ENCODE measurements around the gene PRM2.

Gene PRM2

DNA sequence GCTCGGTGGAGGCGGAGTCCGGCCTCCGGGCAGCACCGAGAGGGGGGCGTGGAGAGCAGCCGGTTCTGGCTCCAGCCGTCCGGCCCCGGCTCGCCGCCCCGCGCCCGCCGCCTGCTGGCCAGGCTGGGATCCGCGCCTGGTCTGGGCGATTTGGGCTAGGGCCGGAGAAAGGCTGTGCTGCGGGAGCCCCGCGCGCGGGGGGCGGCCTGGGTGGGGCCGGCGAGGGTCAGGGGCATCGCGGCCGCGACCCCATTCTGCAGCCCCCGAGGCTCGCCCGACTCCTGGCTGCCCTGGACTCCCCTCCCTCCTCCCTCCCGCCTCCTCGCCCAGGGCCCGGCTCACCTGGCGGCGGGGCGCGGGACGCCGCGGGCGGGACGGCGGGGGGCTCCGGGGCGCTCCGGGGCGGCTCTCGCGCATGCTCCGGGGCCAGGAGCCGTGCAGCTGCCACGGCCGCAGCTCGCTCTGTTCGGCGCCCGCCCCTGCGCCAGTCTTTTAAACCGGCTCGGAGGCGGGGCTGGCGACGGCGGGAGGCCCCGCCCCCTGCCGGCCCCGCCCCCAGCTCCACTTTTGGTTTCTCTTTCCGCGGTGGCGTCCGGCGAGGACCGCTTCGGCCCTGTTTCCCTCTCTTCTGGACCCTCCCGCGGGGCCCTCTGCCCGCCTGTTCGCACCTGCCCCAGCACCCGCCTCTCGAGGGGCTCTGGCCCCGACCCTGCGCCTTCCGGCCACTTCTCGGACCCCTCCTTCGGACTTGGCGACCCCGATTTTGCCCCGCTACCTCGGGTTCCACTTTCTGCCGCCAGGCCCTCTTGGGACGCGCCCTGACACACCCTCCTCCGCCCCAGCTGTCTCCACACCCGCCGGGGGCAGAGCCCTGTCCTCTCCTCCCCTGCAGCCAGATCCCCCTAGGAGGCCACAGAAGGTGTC, 20.3 kb downstream of the PRM2 start, which contains the start of gene SOCS1:
Gene SOCS1, minus strand, starts transcription at position 468 of the 924 bp plus-strand sequence. CDS start 726 bp downstream, outside the sequence.
- FAIRE-seq, result no peak
- DNase-seq (ENCODE audit: insufficient read length, low spot score), result peak; percentile 93
- TF ChIP-seq POLR2A (IDR thresholded peaks at IDR 0.05; ENCODE audit: low read depth, low read length), result peak; percentile 98

DNA sequence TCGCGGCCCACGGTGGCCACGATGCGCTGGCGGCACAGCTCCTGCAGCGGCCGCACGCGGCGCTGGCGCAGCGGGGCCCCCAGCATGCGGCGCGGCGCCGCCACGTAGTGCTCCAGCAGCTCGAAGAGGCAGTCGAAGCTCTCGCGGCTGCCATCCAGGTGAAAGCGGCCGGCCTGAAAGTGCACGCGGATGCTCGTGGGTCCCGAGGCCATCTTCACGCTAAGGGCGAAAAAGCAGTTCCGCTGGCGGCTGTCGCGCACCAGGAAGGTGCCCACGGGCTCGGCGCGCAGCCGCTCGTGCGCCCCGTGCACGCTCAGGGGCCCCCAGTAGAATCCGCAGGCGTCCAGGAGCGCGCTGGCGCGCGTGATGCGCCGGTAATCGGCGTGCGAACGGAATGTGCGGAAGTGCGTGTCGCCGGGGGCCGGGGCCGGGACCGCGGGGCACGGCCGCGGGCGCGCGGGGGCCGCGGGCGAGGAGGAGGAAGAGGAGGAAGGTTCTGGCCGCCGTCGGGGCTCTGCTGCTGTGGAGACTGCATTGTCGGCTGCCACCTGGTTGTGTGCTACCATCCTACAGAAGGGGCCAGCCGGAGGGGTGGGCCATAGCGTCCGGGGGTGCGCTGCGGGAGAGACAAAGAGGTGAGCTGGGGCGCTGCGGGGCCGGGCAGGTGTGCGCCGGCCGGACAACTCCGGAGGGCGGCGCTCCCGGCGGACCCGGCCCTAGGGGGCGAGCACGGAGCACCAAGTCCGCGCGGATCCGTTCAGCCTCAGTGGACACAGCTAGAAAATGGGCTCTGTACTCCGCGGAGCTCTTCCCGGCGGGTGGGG, 21.2 kb downstream of the PRM2 start:
- TF ChIP-seq POLR2A (IDR thresholded peaks at IDR 0.05; ENCODE audit: low read depth, low read length), result no peak
- FAIRE-seq, result no peak
- DNase-seq (ENCODE audit: insufficient read length, low spot score), result no peak

DNA sequence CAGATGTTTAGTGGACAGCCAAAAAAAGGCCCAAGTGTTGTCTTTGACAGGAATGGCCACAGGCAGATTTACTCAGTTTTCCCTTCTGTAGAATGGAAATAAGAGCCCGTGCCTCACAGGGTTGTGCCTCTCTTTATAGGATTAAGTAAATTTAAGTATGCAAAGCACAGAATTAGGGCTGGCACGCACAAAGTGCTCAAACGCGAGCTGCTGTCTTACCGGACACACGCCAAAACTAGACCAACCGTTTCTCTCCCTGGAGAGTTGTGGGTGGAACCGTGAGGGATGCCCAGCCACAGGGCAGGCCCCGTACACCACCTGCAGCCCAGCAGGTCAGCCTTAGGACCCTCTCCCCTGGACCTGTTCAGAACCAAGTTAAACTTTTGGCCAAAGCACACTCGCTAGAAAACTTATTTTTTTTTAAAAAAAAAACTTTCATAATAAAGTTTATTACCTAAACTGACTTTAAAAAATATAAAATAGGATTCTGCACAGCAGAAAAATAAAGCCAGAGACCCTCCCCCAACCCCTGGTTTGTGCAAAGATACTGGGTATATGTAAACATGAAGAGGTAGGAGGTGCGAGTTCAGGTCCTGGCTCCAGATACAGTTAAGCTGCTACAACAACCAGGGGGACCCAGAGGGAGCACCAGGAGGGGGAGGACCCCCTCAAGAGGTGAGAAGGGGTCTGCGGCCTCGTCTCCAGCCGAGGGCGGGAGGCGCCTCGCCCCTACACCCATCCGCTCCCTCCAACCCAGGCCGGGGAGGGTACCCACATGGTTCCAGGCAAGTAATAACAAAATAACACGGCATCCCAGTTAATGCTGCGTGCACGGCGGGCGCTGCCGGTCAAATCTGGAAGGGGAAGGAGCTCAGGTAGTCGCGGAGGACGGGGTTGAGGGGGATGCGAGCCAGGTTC, 22.0 kb downstream of the PRM2 start:
- no peak for TF ChIP-seq POLR2A (IDR thresholded peaks at IDR 0.05; ENCODE audit: low read depth, low read length)
- DNase-seq (ENCODE audit: insufficient read length, low spot score) (no peak), FAIRE-seq (no peak)

DNA sequence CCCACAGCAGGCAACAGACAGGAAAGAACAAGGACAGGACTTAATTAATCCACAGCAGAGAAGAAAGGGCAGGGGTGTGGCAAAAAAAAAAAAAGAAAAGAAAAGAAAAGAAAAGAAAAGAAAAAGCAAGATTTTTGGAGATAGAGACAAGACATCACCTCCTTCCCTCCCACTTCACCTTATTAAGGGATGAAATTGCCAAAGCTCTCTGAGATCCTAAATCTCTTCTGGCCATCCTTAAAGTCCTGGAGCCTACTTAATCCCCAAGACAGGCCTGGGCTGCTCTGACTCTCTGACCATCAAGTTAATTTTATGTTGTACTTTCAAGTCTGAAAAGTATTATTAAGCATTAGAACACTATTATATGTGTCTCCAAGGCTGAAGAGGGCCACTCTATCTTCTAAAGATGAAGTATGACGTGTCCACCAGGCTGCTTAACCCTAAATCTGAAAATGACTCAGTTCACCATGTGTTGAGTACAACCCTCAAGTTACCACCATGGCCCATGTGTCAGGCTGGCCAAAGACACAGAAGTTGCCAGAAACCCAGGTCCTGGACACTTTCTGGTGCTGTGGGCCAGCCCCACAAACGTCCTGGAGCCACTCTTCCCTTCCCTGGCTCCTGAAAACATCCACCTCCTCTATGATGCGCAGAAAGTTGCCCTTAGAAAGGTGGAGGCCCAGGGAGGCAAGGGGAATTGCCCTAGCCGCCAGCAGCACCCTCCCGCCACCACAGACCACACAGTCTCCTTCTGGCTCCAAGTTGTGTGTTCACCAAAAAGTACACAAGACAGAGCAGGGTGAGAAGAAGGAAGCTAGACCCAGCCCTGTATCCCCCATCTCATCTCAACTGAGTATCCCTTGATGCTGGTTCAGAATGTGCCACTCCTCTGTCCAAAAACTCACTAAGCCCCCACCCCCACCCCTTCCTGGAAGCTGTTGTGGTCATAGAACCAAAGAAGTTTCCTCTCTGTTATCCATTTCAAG, 23.0 kb downstream of the PRM2 start:
- DNase-seq (ENCODE audit: insufficient read length, low spot score), result no peak
- TF ChIP-seq POLR2A (IDR thresholded peaks at IDR 0.05; ENCODE audit: low read depth, low read length), result no peak

DNA sequence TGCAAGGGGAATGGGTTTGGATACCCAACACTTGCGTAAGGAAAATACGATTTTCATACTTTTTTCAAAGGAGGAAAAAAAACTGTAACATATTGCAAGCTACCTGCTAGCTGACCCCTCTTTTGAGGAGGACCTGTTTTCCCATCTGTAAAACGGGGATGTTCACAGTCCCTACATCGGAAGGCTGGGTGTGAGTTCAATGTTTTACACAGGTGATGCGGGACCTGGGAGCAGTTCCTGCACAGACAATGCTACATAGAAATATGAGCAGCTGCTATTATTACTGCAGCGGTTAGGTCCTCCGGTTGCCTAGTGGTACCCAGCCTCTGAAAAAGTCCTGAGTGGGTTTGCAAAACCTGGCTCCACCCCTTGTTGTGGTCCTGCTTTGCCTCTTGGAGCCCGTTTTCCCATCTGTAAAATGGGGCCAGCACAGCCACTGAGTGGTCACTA, 23.8 kb downstream of the PRM2 start:
- no peak for TF ChIP-seq POLR2A (IDR thresholded peaks at IDR 0.05; ENCODE audit: low read depth, low read length)
- no peak for DNase-seq (ENCODE audit: insufficient read length, low spot score)
- no peak for FAIRE-seq

More for the DNA sequence above, 23.0 kb downstream of the PRM2 start:
- FAIRE-seq, result no peak

DNA sequence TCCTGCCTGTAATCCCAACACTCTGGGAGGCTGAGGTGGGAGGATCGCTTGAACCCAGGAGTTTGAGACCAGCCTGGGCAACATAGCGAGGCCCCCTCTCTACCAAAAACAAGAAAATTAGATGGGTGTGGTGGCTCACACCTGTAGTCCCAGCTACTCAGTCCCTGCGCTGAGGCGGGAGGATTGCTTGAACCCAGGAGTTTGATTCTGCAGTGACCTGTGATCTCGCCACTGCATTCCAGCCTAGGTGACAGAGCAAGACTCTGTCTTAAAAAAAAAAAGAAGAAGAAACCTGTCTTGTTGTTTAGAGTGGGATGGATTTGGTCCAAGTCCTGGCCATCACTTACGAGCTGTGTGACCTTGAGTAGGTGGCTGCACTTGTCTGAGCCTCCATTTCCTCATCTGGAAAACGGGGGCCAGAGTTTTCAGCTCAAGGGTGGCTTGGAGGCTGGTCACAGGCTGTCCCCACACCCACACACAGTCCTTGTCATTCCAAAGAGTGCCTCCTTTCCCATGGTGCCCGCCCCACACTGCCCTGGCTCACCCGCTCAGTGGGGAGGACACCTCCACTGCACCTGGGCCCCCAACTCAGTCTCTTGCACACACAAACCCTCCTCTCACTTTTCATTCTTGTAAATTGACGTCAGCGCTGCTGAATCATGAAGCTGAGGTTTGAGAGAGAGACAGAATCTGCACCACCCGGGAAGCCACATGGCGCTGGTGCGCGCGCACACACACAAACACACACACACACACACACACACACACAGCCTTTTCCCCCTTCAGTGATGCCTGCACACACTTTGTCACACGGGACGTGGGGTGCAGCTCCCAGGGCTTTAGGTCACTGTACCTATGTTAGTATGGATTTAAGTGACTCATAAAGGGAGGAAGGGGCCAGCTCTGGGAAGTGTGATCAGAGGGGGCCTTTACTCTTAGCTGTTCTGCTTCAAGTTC, 24.5 kb downstream of the PRM2 start:
- FAIRE-seq, result no peak
- TF ChIP-seq POLR2A (IDR thresholded peaks at IDR 0.05; ENCODE audit: low read depth, low read length), result no peak
- no peak for DNase-seq (ENCODE audit: insufficient read length, low spot score)

DNA sequence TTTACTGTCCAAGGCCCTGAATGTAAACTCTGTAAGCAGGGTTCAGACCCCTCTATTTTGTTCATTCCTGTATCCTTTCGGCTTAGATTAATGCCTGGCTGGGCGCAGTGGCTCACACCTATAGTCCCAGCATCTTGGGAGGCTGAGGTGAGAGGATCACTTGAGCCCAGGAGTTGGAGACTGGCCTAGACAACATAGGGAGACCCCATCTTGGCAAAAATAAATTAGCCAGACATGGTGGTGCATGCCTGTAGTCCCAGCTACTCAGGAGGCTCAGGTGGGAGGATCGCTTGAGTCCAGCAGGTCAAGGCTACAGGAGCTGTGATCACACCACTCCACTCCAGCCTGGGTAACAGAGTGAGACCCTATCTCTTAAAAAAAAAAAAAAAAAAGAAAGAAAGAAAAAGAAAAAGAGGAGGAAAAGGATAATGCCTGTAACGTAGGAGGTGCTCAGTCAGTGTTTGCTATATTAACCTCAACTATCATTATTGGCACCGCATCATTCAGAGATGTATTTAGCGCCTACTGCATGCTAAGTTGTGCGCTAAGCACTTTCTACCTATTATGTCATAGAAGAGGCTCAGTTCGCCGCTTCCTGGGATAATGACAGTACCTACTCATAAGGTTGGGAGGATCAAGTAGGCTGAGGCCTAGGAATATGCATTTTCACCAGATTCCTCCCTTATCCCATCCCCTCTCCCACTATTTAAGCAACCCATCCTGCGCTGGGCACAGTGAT, 25.3 kb downstream of the PRM2 start:
- DNase-seq (ENCODE audit: insufficient read length, low spot score), result no peak
- FAIRE-seq, result no peak
- no peak for TF ChIP-seq POLR2A (IDR thresholded peaks at IDR 0.05; ENCODE audit: low read depth, low read length)

DNA sequence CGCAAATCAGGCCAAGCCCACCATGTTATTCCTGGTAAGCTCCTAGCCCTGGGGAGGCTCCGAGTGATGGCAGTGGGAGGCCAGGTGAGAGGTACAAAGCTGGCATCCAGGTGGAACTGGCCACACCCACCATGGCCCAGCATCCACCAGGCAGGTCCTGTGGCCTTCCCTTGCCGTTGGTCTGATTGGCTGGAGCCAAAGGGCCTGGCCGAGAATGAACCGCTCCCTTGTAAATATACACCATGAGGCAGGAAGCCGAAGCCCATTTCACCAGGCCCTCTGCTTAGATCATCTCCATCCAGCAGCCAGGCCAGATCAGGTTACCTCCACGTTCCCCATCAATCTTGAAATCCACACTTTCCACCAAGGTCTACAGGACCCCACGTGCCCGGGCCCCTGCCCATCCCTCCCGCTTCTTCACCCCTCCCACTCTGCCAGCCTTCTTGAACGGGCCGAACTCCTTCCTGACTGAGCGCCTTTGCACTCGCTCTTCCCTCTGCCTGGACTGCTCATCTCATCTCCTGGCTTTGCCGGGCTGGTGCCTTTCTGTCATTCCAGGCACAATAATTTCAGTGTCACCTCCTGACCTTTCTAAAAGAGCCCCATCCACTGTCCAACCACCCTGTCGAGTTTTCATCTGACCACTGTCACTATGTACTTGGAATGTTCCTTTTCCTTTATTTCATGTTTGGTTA, 26.0 kb downstream of the PRM2 start:
- DNase-seq (ENCODE audit: insufficient read length, low spot score) (no peak), FAIRE-seq (no peak)
- TF ChIP-seq POLR2A (IDR thresholded peaks at IDR 0.05; ENCODE audit: low read depth, low read length), result no peak

DNA sequence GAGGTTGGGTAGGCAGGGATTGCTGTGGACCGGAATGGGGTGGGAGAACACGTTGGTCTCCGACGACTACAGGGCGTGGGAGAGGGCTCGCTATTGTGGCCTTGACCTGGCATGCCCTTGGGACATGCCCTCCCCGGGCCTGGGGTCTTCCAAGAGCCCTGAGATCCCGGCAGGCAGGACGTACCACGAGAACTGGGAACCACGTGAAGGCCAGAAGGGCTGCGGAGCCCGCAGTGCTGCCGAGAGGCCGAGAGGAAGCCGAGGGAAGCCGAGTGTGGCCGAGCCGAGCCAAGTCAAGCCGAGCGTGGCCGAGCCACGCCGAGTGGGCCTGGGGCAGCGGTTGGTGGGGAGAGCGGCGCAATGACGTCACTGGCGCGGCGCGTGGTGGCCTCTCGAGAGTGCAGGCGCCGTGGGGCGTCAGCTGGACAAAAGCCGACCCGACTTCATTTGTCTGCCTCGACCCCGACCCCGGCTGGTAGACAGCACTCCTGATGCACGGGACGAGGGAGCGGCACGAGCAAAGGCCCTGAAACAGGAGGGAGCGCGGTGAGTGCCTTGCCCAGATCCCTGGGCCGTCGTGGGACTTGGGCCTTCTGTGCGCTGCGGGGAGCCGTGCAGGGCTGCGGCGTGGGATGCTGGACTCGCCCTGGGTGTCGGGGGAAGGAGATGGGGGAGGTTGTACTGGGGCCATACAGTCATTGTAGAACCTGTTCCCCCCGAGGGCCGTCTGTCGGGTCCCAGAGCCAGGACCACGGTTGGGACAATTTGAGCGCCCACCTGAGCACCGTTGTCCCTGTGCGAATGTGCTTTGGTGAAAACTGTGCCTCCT, 26.8 kb downstream of the PRM2 start:
- DNase-seq (ENCODE audit: insufficient read length, low spot score), result no peak
- no peak for FAIRE-seq
- no peak for TF ChIP-seq POLR2A (IDR thresholded peaks at IDR 0.05; ENCODE audit: low read depth, low read length)
